Dermis blood vessel endothelial cell (primary cell): Measurements from ENCODE around the gene PPA1. TPM values are rescaled to one million over a fixed set of nuclear protein-coding genes. Genes with fewer than 3 reads are reported as not detected.
"Not testable (repeated sequence)": the region's sequence is repeated elsewhere in the genome, so short reads cannot be mapped to it uniquely, and the experiment has no call there.

ENCODE experiments used
- DNase-seq: peaks from one replicate; pipeline ENCODE4 v3.0.0; 2010
- total RNA-seq: library from RNA; depleted of rRNA; stranded (reverse); fragments of >200 nt; gene quantifications from 2 replicates; pipeline ENCODE4 v1.2.3, GENCODE V29; 2014

Gene PPA1
- 171 and 240 TPM in 2 replicates for total RNA-seq

DNA sequence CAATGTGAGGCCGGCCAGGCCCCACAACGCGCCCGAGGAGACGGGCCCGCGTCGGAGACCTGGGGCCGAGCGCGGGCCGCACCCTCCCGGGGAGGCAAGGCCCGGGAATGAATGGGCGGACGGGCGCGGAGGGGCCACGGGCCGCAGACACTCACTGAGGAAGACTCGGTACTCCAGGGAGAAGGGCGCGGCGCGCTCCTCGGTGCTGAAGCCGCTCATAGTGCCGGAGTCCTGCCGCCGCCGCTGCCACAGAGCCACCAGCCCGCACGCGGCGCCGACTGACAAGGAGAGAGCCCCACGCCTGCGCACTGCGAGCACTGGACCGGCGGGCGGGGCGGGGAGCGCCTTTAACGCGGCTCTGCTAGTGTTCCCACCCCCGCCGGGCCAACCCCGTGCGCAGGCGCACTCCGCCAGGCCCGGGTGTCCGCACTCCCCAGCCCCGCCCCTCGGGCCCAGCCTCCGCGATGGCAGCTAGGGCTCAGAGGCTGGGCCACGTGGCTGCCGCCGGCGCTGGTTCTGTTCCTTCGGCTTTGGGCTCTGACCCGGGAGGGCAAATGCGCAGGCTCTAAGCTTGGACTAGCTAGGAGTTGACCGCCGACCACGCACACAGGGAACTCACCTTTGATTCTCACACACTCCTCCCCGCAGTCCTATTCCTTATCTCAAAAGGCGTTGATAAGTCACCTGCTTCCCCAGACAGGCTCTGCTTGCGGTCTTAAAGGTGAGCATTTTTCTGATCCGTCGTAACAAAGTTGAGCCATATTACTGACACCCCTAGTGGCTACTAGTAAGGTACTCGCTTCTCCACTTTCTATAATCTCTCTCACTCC, at the start of gene PPA1:
PPA1 (minus strand) TSS at position 321 of the 830 bp plus-strand sequence; CDS start at position 219, 102 bp downstream.
- DNase-seq: peak; percentile 96

- no peak for DNase-seq
Observed at GRCh38 chr10:70281609-70282008, 48.4 kb upstream of the PPA1 start.

GRCh38 chr10:70280099-70280498, 46.9 kb upstream of the PPA1 start:
- DNase-seq: no peak

DNA sequence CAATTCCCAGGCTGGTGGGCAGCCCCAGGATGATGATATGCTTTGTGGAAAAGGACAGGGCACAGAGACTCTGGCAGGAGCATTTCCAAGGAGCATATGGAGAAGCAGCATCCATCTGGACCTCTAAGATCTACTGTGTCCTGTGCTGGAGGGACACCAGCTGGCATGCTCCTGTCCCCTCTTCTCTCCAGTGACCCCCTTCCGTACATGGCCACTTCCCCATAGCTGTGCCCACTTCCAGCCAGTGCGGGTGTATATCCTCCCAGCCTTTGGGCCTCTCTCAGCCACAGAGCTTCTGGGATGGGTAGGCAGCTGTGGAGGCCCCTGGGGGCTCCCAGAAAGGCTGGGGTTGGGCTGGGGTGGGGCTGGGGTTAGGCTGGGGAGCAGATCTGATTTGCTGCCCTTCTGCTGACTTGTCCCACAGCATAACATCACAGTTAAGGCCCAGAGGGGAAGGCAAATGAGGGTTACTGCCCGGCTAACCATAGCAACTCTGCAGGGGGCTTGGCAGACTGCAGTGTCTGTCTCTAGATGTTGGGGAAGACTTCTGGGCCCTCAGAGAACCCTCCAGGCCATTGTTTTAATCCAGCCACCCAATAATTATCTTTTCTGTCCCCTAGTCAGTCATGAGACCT, 44.3 kb upstream of the PPA1 start:
- DNase-seq: no peak

GRCh38 chr10:70274643-70275042, 41.4 kb upstream of the PPA1 start:
- DNase-seq: no peak

GRCh38 chr10:70272925-70273316, 39.7 kb upstream of the PPA1 start:
- peak; percentile 46 for DNase-seq

GRCh38 chr10:70271996-70272924, 39.0 kb upstream of the PPA1 start:
- DNase-seq: no peak

DNA sequence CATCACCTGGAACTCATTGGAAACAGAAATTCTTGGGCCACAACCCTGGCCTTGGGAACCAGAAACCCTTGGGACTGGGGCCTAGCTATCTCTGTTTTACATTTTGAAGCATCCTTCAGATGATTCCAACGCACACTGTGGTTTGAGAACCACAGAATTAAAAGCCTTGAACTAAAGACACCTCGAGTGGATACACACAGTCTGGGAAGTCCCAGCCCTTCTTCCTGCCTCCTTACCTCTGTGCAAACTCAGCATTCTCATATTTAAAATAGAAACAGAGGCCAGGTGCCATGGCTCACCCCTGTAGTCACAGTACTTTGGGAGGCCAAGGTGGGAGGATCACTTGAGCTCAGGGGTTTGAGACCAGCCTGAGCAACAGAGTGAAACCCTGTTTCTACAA, 37.7 kb upstream of the PPA1 start:
- DNase-seq: no peak

- no peak for DNase-seq
Observed at GRCh38 chr10:70269741-70270140, 36.5 kb upstream of the PPA1 start.

- no peak for DNase-seq
Observed at GRCh38 chr10:70268376-70268775, 35.1 kb upstream of the PPA1 start.

DNA sequence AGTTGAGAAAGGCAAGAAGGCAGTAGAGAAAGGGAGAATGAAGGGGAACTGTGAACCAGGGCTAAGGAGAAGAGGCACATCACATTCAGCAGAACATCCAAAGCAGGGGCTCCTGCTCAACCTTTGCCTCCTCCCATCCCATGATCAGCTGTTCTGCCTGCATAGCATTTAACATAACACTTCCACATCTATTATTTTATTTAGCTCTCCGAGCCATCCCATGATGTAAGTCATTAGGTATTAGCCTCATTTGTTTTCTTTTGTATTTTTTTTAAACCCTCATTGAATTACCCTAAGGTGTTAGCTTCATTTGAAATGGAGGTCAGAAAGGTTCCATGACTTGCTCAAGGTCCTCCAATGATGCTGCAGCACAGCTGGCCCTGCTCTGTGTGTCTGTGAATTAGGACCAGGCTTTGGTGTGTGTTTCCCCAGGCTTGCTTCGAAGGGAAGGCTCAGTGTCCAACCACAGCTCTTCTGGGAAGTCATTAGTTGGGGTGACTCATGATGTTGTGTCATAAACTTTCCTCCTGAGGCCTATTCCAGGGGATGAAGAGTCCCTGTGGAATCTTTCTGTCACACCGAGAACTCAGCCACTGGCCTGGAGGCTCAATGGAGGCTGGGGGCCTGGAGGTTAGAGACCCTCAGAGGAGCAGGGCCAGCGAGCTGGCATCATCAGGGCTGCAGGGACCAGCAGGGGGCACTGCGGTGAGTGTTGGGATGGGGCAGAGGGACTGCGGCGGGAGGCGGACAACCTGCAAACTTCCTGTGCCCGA, 34.1 kb upstream of the PPA1 start:
- DNase-seq: peak; percentile 50

DNA sequence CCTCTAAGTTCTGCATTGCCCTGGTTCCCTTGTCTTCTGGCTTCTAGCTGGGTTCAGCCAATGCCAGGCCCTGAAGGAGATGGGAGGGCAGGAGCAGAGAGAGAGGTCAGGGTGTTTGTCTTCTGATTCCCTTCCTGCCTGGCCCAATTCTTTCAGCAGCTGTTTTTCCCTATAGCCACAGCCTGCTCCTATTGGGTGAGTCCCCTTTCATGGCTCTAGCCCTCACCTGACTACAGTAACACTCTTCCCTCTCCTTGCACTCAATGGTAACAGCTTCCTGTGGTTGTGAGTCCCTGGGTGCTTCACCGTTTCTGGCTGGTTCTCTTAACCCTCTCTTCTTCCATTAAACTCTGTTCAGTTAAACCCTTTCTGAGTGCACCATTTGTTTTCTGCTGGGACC, 33.5 kb upstream of the PPA1 start:
- no peak for DNase-seq

DNA sequence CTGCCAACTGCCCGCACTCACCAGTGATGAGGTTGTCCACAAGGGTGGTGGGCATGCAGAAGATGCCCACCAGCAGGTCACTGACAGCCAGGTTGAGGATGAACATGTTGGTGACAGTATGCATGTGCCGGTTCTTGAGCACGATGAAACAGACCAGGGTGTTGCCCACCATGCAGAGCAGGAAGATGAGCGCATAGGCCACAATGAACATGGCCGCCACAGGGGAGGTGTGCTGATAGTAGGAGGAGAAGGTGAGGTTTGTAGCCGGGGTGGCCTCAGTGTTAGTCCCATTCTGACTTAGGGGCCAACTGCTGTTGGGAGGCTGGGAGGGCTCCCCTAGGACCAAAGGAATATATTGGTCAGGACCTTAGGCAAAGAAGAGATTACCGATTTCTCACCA, 32.8 kb upstream of the PPA1 start:
- no peak for DNase-seq

GRCh38 chr10:70265032-70265689, 31.9 kb upstream of the PPA1 start:
- DNase-seq: peak; percentile 24

GRCh38 chr10:70260734-70261133, 27.5 kb upstream of the PPA1 start:
- no peak for DNase-seq

DNA sequence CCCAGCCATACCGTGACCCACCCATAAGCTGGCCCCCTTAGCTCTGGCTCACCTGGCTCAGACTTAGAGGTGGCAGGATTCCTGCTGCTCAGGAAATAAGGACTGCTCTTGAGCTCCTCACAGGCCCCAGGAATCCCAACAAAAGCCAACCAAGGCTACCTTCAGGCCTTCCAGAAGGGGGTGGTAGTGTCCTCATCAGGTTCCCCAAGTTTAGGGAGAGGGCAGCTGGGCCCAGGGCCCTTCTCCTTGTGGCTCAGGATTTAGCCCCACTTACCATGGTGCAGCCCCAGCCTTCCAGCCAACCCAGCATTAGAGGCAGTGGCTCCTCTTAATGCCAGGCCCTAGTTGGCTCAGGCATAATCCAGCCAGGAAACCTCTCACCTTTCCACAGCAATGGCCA, 27.0 kb upstream of the PPA1 start:
- DNase-seq: no peak

- no peak for DNase-seq
Observed at GRCh38 chr10:70258216-70258615, 25.0 kb upstream of the PPA1 start.

- not testable (repeated sequence) for DNase-seq
Observed at GRCh38 chr10:70257816-70258215, 24.6 kb upstream of the PPA1 start.

DNA sequence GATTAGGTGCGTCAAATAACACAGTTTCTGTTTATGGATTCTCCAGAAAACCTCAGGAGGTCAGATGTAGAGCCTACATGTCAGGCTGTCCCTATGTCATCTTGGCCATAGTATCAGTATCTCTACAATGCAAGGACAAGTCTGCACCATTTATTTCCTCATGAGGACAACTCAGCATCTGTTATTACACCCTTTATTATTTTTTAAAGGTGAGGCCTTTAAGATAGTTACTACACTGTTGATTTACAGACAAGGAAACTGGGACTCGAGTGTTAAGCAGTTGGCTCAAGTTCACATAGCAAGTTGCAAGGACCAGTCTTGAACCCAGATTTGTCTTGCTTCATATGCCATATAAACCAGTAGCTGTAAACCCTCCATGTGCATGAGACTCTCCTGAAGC, 23.2 kb upstream of the PPA1 start:
- no peak for DNase-seq

- peak; percentile 21 for DNase-seq
Observed at GRCh38 chr10:70255329-70256299, 22.4 kb upstream of the PPA1 start.
